ENCODE data around the gene CDK18. TPM values are rescaled to one million over a fixed set of nuclear protein-coding genes. Genes with fewer than 3 reads are reported as not detected.

CDK18 gene
- polyA plus RNA-seq, 1 donor, result 52.6 TPM

GRCh38 chr1:205523891-205524793 is 19.7 kb downstream of the CDK18 start:
- Histone ChIP-seq H3K4me3 (ENCODE audit: low read length) (no peak overlapping the region), H3K27me3 (ENCODE audit: control insufficient read depth, insufficient read depth, low read length) (no peaks in the 10 kb centered on the region), H3K9me3 (ENCODE audit: control insufficient read depth, low read depth, low read length) (no peaks in the 10 kb centered on the region), H3K4me1 (ENCODE audit: control insufficient read depth, insufficient read depth, low read length) (peaks cover 9% of the 10 kb centered on the region), H3K27ac (ENCODE audit: low read length) (no peak overlapping the region), H3K36me3 (ENCODE audit: control insufficient read depth, insufficient read depth, low read length) (peaks cover 34% of the 10 kb centered on the region)
- no CpG with 5 or more reads among the region's 16 CpGs for WGBS (ENCODE audit: insufficient coverage, low lambda C conversion rate)
- DNase-seq, result peak in 1 of 2 donors; percentile 47

GRCh38 chr1:205524794-205525101 is 20.3 kb downstream of the CDK18 start:
- Histone ChIP-seq H3K4me3 (ENCODE audit: low read length) (no peak overlapping the region), H3K9me3 (ENCODE audit: control insufficient read depth, low read depth, low read length) (no peaks in the 10 kb centered on the region), H3K27me3 (ENCODE audit: control insufficient read depth, insufficient read depth, low read length) (no peaks in the 10 kb centered on the region), H3K36me3 (ENCODE audit: control insufficient read depth, insufficient read depth, low read length) (peaks cover 37% of the 10 kb centered on the region), H3K27ac (ENCODE audit: low read length) (no peak overlapping the region), H3K4me1 (ENCODE audit: control insufficient read depth, insufficient read depth, low read length) (peaks cover 5% of the 10 kb centered on the region)
- WGBS (ENCODE audit: insufficient coverage, low lambda C conversion rate), result no CpG with 5 or more reads among the region's 4 CpGs
- no peak for DNase-seq

- no peak for DNase-seq
- no peak overlapping the region for H3K27ac ChIP-seq (ENCODE audit: low read length)
- no peak overlapping the region for H3K4me3 ChIP-seq (ENCODE audit: low read length)
- no peaks in the 10 kb centered on the region for H3K27me3 ChIP-seq (ENCODE audit: control insufficient read depth, insufficient read depth, low read length)
- H3K9me3 ChIP-seq (ENCODE audit: control insufficient read depth, low read depth, low read length), result no peaks in the 10 kb centered on the region
- no CpG with 5 or more reads among the region's 18 CpGs for WGBS (ENCODE audit: insufficient coverage, low lambda C conversion rate)
- peaks cover 45% of the 10 kb centered on the region for H3K36me3 ChIP-seq (ENCODE audit: control insufficient read depth, insufficient read depth, low read length)
- peaks cover 4% of the 10 kb centered on the region for H3K4me1 ChIP-seq (ENCODE audit: control insufficient read depth, insufficient read depth, low read length)
Measured at GRCh38 chr1:205525495-205526285, 21.2 kb downstream of the CDK18 start.

GRCh38 chr1:205526431-205526830 is 22.0 kb downstream of the CDK18 start:
- peaks cover 49% of the 10 kb centered on the region for H3K36me3 ChIP-seq (ENCODE audit: control insufficient read depth, insufficient read depth, low read length)
- H3K27ac ChIP-seq (ENCODE audit: low read length), result no peak overlapping the region
- H3K4me3 ChIP-seq (ENCODE audit: low read length), result no peak overlapping the region
- no peaks in the 10 kb centered on the region for H3K9me3 ChIP-seq (ENCODE audit: control insufficient read depth, low read depth, low read length)
- H3K4me1 ChIP-seq (ENCODE audit: control insufficient read depth, insufficient read depth, low read length), result peaks cover 4% of the 10 kb centered on the region
- DNase-seq, result no peak
- no CpG with 5 or more reads among the region's 11 CpGs for WGBS (ENCODE audit: insufficient coverage, low lambda C conversion rate)
- no peaks in the 10 kb centered on the region for H3K27me3 ChIP-seq (ENCODE audit: control insufficient read depth, insufficient read depth, low read length)

GRCh38 chr1:205527931-205528330 is 23.5 kb downstream of the CDK18 start:
- H3K9me3 ChIP-seq (ENCODE audit: control insufficient read depth, low read depth, low read length), result no peaks in the 10 kb centered on the region
- H3K27me3 ChIP-seq (ENCODE audit: control insufficient read depth, insufficient read depth, low read length), result no peaks in the 10 kb centered on the region
- H3K27ac ChIP-seq (ENCODE audit: low read length), result no peak overlapping the region
- H3K4me3 ChIP-seq (ENCODE audit: low read length), result no peak overlapping the region
- no CpG with 5 or more reads among the region's 4 CpGs for WGBS (ENCODE audit: insufficient coverage, low lambda C conversion rate)
- no peak for DNase-seq
- H3K4me1 ChIP-seq (ENCODE audit: control insufficient read depth, insufficient read depth, low read length), result peaks cover 4% of the 10 kb centered on the region
- peaks cover 54% of the 10 kb centered on the region for H3K36me3 ChIP-seq (ENCODE audit: control insufficient read depth, insufficient read depth, low read length)

GRCh38 chr1:205528446-205528886 is 24.0 kb downstream of the CDK18 start:
- peaks cover 4% of the 10 kb centered on the region for H3K4me1 ChIP-seq (ENCODE audit: control insufficient read depth, insufficient read depth, low read length)
- DNase-seq, result no peak
- H3K27ac ChIP-seq (ENCODE audit: low read length), result no peak overlapping the region
- no CpG with 5 or more reads among the region's 9 CpGs for WGBS (ENCODE audit: insufficient coverage, low lambda C conversion rate)
- peaks cover 54% of the 10 kb centered on the region for H3K36me3 ChIP-seq (ENCODE audit: control insufficient read depth, insufficient read depth, low read length)
- no peaks in the 10 kb centered on the region for H3K27me3 ChIP-seq (ENCODE audit: control insufficient read depth, insufficient read depth, low read length)
- no peaks in the 10 kb centered on the region for H3K9me3 ChIP-seq (ENCODE audit: control insufficient read depth, low read depth, low read length)
- no peak overlapping the region for H3K4me3 ChIP-seq (ENCODE audit: low read length)

GRCh38 chr1:205528887-205529825 is 24.7 kb downstream of the CDK18 start:
- Histone ChIP-seq H3K36me3 (ENCODE audit: control insufficient read depth, insufficient read depth, low read length) (peaks cover 50% of the 10 kb centered on the region), H3K27me3 (ENCODE audit: control insufficient read depth, insufficient read depth, low read length) (no peaks in the 10 kb centered on the region), H3K27ac (ENCODE audit: low read length) (no peak overlapping the region), H3K4me1 (ENCODE audit: control insufficient read depth, insufficient read depth, low read length) (peaks cover 4% of the 10 kb centered on the region), H3K4me3 (ENCODE audit: low read length) (peak overlapping the region; percentile 13), H3K9me3 (ENCODE audit: control insufficient read depth, low read depth, low read length) (no peaks in the 10 kb centered on the region)
- no CpG with 5 or more reads among the region's 53 CpGs for WGBS (ENCODE audit: insufficient coverage, low lambda C conversion rate)
- peak; percentile 51 to 55 for DNase-seq

GRCh38 chr1:205530116-205530515 is 25.6 kb downstream of the CDK18 start:
- Histone ChIP-seq H3K36me3 (ENCODE audit: control insufficient read depth, insufficient read depth, low read length) (peaks cover 43% of the 10 kb centered on the region), H3K9me3 (ENCODE audit: control insufficient read depth, low read depth, low read length) (no peaks in the 10 kb centered on the region), H3K4me1 (ENCODE audit: control insufficient read depth, insufficient read depth, low read length) (peaks cover 4% of the 10 kb centered on the region), H3K27ac (ENCODE audit: low read length) (no peak overlapping the region), H3K27me3 (ENCODE audit: control insufficient read depth, insufficient read depth, low read length) (no peaks in the 10 kb centered on the region), H3K4me3 (ENCODE audit: low read length) (no peak overlapping the region)
- WGBS (ENCODE audit: insufficient coverage, low lambda C conversion rate), result no CpG with 5 or more reads among the region's 6 CpGs
- no peak for DNase-seq

GRCh38 chr1:205531191-205532025 is 26.9 kb downstream of the CDK18 start:
- no peaks in the 10 kb centered on the region for H3K9me3 ChIP-seq (ENCODE audit: control insufficient read depth, low read depth, low read length)
- H3K36me3 ChIP-seq (ENCODE audit: control insufficient read depth, insufficient read depth, low read length), result peaks cover 32% of the 10 kb centered on the region
- no peak overlapping the region for H3K4me3 ChIP-seq (ENCODE audit: low read length)
- no peak for DNase-seq
- H3K27me3 ChIP-seq (ENCODE audit: control insufficient read depth, insufficient read depth, low read length), result no peaks in the 10 kb centered on the region
- H3K27ac ChIP-seq (ENCODE audit: low read length), result no peak overlapping the region
- H3K4me1 ChIP-seq (ENCODE audit: control insufficient read depth, insufficient read depth, low read length), result peaks cover 4% of the 10 kb centered on the region
- WGBS (ENCODE audit: insufficient coverage, low lambda C conversion rate), result 100% methylated on average over 1 of the region's 20 CpGs
